HepG2 (cell line): ENCODE results near the gene WRAP73. TPM values are rescaled to one million over a fixed set of nuclear protein-coding genes. Genes with fewer than 3 reads are reported as not detected.

Source experiments
- CBFB ChIP-seq: sonication (generic); formaldehyde crosslinking; IDR thresholded peaks from 2 replicates; pipeline ENCODE4 v1.4.0; 2020; ENCODE audit warnings: missing genetic modification reagents
- HNF4A ChIP-seq: sonication (generic); formaldehyde crosslinking; IDR thresholded peaks from 2 replicates; pipeline ENCODE4 v1.4.0; 2020; ENCODE audit warnings: missing genetic modification reagents
- HOXA3 ChIP-seq: sonication (generic); formaldehyde crosslinking; IDR thresholded peaks from 2 replicates; pipeline ENCODE4 v1.5.0; 2020; ENCODE audit warnings: missing genetic modification reagents
- IRX3 ChIP-seq: sonication (generic); formaldehyde crosslinking; IDR thresholded peaks from 2 replicates; pipeline ENCODE4 v1.8.1; 2023; ENCODE audit warnings: mild to moderate bottlenecking, low read depth, missing genetic modification reagents, borderline replicate concordance
- PAF1 ChIP-seq: IDR thresholded peaks from 2 replicates; pipeline ENCODE4 v1.6.1; 2016; ENCODE audit warnings: missing genetic modification reagents, missing compliant biosample characterization
- SALL1 ChIP-seq: sonication (generic); formaldehyde crosslinking; IDR thresholded peaks from 2 replicates; pipeline ENCODE4 v1.8.0; 2022; ENCODE audit warnings: mild to moderate bottlenecking, missing genetic modification reagents
- SETDB1 ChIP-seq: sonication (generic); formaldehyde crosslinking; IDR thresholded peaks from 2 replicates; pipeline ENCODE4 v1.5.1; 2020; ENCODE audit warnings: missing genetic modification reagents, mild to moderate bottlenecking, borderline replicate concordance
- TEAD3 ChIP-seq: optimal IDR thresholded peaks from 2 replicates; pipeline ENCODE3; 2016; ENCODE audit warnings: borderline replicate concordance
- TMF1 ChIP-seq: sonication (generic); formaldehyde crosslinking; IDR thresholded peaks from 2 replicates; pipeline ENCODE4 v1.8.1; 2022; ENCODE audit warnings: low read depth, missing genetic modification reagents
- TSC22D2 ChIP-seq: sonication (generic); formaldehyde crosslinking; IDR thresholded peaks from 2 replicates; pipeline ENCODE4 v1.5.1; 2020; ENCODE audit warnings: missing genetic modification reagents, mild to moderate bottlenecking, borderline replicate concordance
- ZNF124 ChIP-seq: sonication (generic); formaldehyde crosslinking; IDR thresholded peaks from 2 replicates; pipeline ENCODE4 v1.4.0; 2020; ENCODE audit warnings: missing genetic modification reagents
- ZNF333 ChIP-seq: sonication (generic); formaldehyde crosslinking; IDR thresholded peaks from 2 replicates; pipeline ENCODE4 v1.4.0; 2020; ENCODE audit warnings: mild to moderate bottlenecking, missing genetic modification reagents, borderline replicate concordance
- ZNF382 ChIP-seq: sonication (generic); formaldehyde crosslinking; IDR thresholded peaks from 2 replicates; pipeline ENCODE4 v1.5.0; 2020; ENCODE audit warnings: missing genetic modification reagents, mild to moderate bottlenecking, borderline replicate concordance
- ZNF510 ChIP-seq: sonication (generic); formaldehyde crosslinking; IDR thresholded peaks from 2 replicates; pipeline ENCODE4 v1.4.0; 2020; ENCODE audit warnings: low read depth, mild to moderate bottlenecking, missing genetic modification reagents
- ZNF629 ChIP-seq: sonication (generic); formaldehyde crosslinking; conservative IDR thresholded peaks from 2 replicates; pipeline ENCODE4 v1.5.0; 2020; ENCODE audit warnings: missing genetic modification reagents
- ZNF879 ChIP-seq: sonication (generic); formaldehyde crosslinking; IDR thresholded peaks from 2 replicates; pipeline ENCODE4 v1.8.1; 2023; ENCODE audit warnings: missing genetic modification reagents
- ZNF883 ChIP-seq: sonication (generic); formaldehyde crosslinking; IDR thresholded peaks from 2 replicates; pipeline ENCODE4 v1.5.1; 2020; ENCODE audit warnings: mild to moderate bottlenecking, missing genetic modification reagents; ENCODE audit errors: not compliant biosample characterization
- ZSCAN21 ChIP-seq: sonication (generic); formaldehyde crosslinking; IDR thresholded peaks from 2 replicates; pipeline ENCODE4 v1.8.0; 2022; ENCODE audit warnings: mild to moderate bottlenecking, missing genetic modification reagents, moderate library complexity, borderline replicate concordance
- polyA plus RNA-seq, 8 experiments: library from polyadenylated mRNA; depleted of rRNA in 3 of 8; stranded (reverse) in 7 of 8; unstranded in 1 of 8; fragments of >200 nt; fragmentation: Illumina TruSeq in 4 of 8; extraction: Trizol in 4 of 8; gene quantifications; 2 replicates each; pipeline versions ENCODE4 v1.2.1 to v1.2.3, GENCODE V29; 2011 to 2016; ENCODE audit warnings: low read depth in 4 of 8, missing spikeins in 1 of 8, mixed read lengths in 1 of 8; ENCODE audit not compliant: insufficient read depth in 1 of 8
- total RNA-seq, 5 experiments: library from RNA; depleted of rRNA; stranded (reverse); fragments of >200 nt; fragmentation: Illumina TruSeq; extraction: Trizol; gene quantifications; 2 replicates each; pipeline ENCODE4 v1.2.3, GENCODE V29; 2016; ENCODE audit warnings: low read depth in 1 of 5
- TF ChIP-seq, protein P1 (sequence below): sonication (generic); formaldehyde crosslinking; IDR thresholded peaks from 2 replicates; pipeline ENCODE4 v1.8.1; 2023; ENCODE audit warnings: mild to moderate bottlenecking, missing genetic modification reagents
- TF ChIP-seq, protein P2 (sequence below): IDR thresholded peaks from 2 replicates; pipeline ENCODE4 v1.6.1; 2016; ENCODE audit warnings: missing compliant biosample characterization, missing genetic modification reagents, borderline replicate concordance
- TF ChIP-seq, protein P3 (sequence below): sonication (generic); formaldehyde crosslinking; IDR thresholded peaks from 2 replicates; pipeline ENCODE4 v1.4.0; 2020; ENCODE audit warnings: mild to moderate bottlenecking, missing genetic modification reagents
- TF ChIP-seq, protein P4 (sequence below): sonication (generic); formaldehyde crosslinking; IDR thresholded peaks from 2 replicates; pipeline ENCODE4 v1.4.0; 2020; ENCODE audit warnings: missing genetic modification reagents
- TF ChIP-seq, protein P5 (sequence below): fragments of 450-650 bp; IDR thresholded peaks from 2 replicates; pipeline ENCODE4 v1.6.1; 2016

The WRAP73 gene
- total and polyA plus RNA-seq, 2 of the 13 experiments (the other 11 are each of a cell fraction or from before 2014, with no cell fraction given) = 18.1 to 40.4 TPM

DNA sequence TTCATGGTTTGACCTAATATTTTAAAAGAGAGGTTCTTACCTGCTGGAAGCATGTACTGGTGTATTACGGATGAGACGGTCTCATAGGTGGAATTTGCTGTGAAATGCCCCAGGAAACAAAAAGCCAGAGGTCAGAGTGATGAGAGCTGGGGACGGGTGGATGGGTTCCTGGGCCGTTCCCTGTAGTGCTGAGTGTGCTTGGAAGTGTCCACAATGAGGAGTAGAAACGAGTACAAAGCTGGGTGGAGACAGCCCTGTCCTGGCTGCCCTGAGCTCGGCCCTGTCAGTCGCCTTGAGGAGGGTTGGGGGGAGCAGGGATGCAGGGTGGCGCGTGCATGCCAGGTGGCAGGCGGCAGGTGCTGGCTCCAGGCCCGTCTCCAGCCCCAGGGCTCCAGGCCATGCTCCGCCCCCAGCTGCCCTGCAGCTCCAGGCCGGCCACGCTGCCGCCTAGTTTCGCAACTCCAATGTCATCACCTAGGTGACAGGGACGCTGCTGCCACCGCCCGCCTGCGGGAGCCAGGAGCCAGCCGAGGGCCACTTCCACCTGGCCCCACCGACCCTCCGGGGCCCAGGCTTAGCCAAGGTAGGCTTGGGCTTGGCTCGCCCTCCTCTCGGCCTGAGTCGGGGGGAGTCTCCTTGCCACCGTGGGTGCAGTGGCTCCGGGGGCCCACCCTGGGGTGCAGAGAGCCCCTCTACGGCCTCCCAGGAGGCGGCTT is 18.8 kb upstream of the WRAP73 start (continued):
- TF ChIP-seq ZNF629 (CRISPR knock-in tag) = no peak
- peak; percentile 77 for TF ChIP-seq HOXA3 (CRISPR knock-in tag)
- TF ChIP-seq ZNF124 (CRISPR knock-in tag) = no peak
- peak; percentile 42; the same call in 1 of the 2 replicates for TF ChIP-seq IRX3 (CRISPR knock-in tag)
- TF ChIP-seq TEAD3 = peak; percentile 80
- peak; percentile 80 for TF ChIP-seq ZNF883 (CRISPR knock-in tag)
- TF ChIP-seq, protein P1, sequence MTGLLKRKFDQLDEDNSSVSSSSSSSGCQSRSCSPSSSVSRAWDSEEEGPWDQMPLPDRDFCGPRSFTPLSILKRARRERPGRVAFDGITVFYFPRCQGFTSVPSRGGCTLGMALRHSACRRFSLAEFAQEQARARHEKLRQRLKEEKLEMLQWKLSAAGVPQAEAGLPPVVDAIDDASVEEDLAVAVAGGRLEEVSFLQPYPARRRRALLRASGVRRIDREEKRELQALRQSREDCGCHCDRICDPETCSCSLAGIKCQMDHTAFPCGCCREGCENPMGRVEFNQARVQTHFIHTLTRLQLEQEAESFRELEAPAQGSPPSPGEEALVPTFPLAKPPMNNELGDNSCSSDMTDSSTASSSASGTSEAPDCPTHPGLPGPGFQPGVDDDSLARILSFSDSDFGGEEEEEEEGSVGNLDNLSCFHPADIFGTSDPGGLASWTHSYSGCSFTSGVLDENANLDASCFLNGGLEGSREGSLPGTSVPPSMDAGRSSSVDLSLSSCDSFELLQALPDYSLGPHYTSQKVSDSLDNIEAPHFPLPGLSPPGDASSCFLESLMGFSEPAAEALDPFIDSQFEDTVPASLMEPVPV (CRISPR knock-in tag) = peak; percentile 48; the same call in 1 of the 2 replicates
- TF ChIP-seq ZNF382 (CRISPR knock-in tag) = no peak
- TF ChIP-seq TMF1 = no peak
- TF ChIP-seq SETDB1 (CRISPR knock-in tag) = no peak
- TF ChIP-seq, protein P2, sequence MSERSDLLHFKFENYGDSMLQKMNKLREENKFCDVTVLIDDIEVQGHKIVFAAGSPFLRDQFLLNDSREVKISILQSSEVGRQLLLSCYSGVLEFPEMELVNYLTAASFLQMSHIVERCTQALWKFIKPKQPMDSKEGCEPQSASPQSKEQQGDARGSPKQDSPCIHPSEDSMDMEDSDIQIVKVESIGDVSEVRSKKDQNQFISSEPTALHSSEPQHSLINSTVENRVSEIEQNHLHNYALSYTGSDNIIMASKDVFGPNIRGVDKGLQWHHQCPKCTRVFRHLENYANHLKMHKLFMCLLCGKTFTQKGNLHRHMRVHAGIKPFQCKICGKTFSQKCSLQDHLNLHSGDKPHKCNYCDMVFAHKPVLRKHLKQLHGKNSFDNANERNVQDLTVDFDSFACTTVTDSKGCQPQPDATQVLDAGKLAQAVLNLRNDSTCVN (CRISPR knock-in tag) = no peak; the same call in 1 of the 2 replicates
- 0 out of 2 replicates have a peak, but pooled peaks have one; percentile 48 for TF ChIP-seq ZNF333 (CRISPR knock-in tag)
- TF ChIP-seq, protein P3, sequence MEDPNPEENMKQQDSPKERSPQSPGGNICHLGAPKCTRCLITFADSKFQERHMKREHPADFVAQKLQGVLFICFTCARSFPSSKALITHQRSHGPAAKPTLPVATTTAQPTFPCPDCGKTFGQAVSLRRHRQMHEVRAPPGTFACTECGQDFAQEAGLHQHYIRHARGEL (CRISPR knock-in tag) = peak; percentile 60; the same call in 1 of the 2 replicates
- TF ChIP-seq, protein P4, sequence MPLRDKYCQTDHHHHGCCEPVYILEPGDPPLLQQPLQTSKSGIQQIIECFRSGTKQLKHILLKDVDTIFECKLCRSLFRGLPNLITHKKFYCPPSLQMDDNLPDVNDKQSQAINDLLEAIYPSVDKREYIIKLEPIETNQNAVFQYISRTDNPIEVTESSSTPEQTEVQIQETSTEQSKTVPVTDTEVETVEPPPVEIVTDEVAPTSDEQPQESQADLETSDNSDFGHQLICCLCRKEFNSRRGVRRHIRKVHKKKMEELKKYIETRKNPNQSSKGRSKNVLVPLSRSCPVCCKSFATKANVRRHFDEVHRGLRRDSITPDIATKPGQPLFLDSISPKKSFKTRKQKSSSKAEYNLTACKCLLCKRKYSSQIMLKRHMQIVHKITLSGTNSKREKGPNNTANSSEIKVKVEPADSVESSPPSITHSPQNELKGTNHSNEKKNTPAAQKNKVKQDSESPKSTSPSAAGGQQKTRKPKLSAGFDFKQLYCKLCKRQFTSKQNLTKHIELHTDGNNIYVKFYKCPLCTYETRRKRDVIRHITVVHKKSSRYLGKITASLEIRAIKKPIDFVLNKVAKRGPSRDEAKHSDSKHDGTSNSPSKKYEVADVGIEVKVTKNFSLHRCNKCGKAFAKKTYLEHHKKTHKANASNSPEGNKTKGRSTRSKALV (CRISPR knock-in tag) = peak; percentile 79
- TF ChIP-seq CBFB (CRISPR knock-in tag) = no peak
- peak; percentile 89 for TF ChIP-seq SALL1 (CRISPR knock-in tag)
- TF ChIP-seq HNF4A (CRISPR knock-in tag) = peak; percentile 24; the same call in 1 of the 2 replicates
- TF ChIP-seq ZSCAN21 (CRISPR knock-in tag) = peak; percentile 64; the same call in 1 of the 2 replicates
- TF ChIP-seq ZNF879 (CRISPR knock-in tag) = peak; percentile 72; the same call in 1 of the 2 replicates
- no peak for TF ChIP-seq ZNF510 (CRISPR knock-in tag)
- no peak for TF ChIP-seq PAF1 (CRISPR knock-in tag)
- TF ChIP-seq, protein P5, sequence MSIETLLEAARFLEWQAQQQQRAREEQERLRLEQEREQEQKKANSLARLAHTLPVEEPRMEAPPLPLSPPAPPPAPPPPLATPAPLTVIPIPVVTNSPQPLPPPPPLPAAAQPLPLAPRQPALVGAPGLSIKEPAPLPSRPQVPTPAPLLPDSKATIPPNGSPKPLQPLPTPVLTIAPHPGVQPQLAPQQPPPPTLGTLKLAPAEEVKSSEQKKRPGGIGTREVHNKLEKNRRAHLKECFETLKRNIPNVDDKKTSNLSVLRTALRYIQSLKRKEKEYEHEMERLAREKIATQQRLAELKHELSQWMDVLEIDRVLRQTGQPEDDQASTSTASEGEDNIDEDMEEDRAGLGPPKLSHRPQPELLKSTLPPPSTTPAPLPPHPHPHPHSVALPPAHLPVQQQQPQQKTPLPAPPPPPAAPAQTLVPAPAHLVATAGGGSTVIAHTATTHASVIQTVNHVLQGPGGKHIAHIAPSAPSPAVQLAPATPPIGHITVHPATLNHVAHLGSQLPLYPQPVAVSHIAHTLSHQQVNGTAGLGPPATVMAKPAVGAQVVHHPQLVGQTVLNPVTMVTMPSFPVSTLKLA = peak; percentile 88
- 0 out of 2 replicates have a peak, but pooled peaks have one; percentile 60 for TF ChIP-seq TSC22D2
